ENCODE results near the gene MKKS.

DNA sequence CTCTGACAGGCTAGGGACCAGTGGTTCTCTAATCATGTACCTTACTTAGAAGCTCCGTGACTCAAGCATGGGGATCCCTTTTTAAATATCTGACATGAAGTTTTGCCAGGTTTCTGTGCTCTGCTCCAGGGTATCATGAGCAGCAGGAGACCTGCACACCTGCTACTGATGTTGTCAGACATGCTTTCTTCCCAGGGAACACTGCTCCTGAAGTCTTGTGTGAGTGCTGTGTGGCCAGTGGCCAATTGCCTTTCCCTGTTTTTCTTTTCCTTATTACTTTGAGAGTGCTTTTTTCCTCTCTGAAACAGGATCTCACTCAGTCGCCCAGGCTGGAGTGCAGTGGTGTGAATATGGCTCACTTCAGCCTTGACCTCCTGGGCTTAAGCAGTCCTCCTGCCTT is 27.5 kb upstream of the MKKS start:
- TF ChIP-seq POLR2A (IDR thresholded peaks at IDR 0.05) (no peak), CTCF (IDR thresholded peaks at IDR 0.05) (no peak)

Measured in Peyer's patch (tissue), 4 donors.